Esophagus squamous epithelium (tissue), 4 donors: Measurements from ENCODE around the gene VWA3A.
"Not testable (repeated sequence)": the region's sequence is repeated elsewhere in the genome, so short reads cannot be mapped to it uniquely, and the experiment has no call there.

Source experiments
- POLR2A ChIP-seq, 4 donors: fragments of 450-650 bp; IDR thresholded peaks; one replicate each; pipeline ENCODE4 v1.6.1; 2017; ENCODE audit warnings: antibody characterized with exemption in 4 of 4, mild to moderate bottlenecking in 4 of 4, moderate library complexity in 3 of 4
- TF ChIP-seq, protein P1 (sequence below), 6 experiments: fragments of 450-650 bp in 4 of 6; fragments of 200-600 bp in 2 of 6; sonication (generic) in 2 of 6; IDR thresholded peaks; one replicate each; pipeline ENCODE4 v1.5.1; 2016 to 2019; ENCODE audit warnings: antibody characterized with exemption in 6 of 6, mild to moderate bottlenecking in 4 of 6, moderate library complexity in 4 of 6

DNA sequence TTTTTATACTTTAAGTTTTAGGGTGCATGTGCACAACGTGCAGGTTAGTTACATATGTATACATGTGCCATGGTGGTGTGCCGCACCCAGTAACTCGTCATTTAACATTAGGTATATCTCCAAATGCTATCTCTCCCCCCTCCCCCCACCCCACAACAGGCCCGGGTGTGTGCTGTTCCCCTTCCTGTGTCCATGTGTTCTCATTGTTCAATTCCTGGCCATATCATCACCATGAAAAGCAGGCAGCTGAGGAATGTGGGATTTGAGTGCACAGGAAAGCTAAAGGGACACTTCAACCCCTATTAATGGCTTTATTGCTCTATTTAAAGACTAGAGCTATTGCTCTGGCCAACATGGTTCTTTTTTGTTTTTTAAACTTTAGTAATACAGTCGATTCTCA lies 46.5 kb upstream of the VWA3A start:
- not testable (repeated sequence) for TF ChIP-seq POLR2A (IDR thresholded peaks at IDR 0.05)
- TF ChIP-seq, protein P1, sequence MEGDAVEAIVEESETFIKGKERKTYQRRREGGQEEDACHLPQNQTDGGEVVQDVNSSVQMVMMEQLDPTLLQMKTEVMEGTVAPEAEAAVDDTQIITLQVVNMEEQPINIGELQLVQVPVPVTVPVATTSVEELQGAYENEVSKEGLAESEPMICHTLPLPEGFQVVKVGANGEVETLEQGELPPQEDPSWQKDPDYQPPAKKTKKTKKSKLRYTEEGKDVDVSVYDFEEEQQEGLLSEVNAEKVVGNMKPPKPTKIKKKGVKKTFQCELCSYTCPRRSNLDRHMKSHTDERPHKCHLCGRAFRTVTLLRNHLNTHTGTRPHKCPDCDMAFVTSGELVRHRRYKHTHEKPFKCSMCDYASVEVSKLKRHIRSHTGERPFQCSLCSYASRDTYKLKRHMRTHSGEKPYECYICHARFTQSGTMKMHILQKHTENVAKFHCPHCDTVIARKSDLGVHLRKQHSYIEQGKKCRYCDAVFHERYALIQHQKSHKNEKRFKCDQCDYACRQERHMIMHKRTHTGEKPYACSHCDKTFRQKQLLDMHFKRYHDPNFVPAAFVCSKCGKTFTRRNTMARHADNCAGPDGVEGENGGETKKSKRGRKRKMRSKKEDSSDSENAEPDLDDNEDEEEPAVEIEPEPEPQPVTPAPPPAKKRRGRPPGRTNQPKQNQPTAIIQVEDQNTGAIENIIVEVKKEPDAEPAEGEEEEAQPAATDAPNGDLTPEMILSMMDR (IDR thresholded peaks at IDR 0.05): not testable (repeated sequence)
